ENCODE results near the gene MDM1. TPM values are rescaled to one million over a fixed set of nuclear protein-coding genes. Genes with fewer than 3 reads are reported as not detected.

MDM1 gene
- total and polyA plus RNA-seq, 2 of the 13 experiments (the other 11 are each of a cell fraction or from before 2014, with no cell fraction given), result 4.6 to 15.2 TPM

DNA sequence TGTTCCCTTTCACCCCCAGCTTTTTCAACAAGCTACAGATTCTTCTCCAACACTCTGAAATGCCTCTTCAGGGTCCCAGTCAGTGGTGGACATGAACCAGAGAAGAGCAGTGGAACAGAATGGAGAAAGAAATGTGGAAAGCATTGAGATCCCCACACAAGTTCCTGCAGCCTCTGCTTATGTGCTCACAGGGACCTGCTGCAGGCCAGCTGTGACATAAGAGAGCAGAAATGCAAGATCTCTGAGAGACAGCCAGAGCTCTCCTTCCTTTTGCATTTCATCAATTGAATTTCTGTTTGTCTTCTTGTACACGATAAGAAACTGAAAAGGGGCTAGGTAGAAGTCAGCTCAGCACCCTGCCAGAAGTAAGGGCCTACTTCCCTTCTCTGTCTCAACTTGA is 6.2 kb downstream of the MDM1 start:
- Histone ChIP-seq H3K79me2 (ENCODE audit: insufficient read depth, low read length) (no peaks in the 10 kb centered on the region), H3K9me3 (ENCODE audit: low read length) (no peaks in the 10 kb centered on the region), H3K36me3 (replicated peaks in 1 of 2; ENCODE audit: control insufficient read depth in 1 of 2, insufficient read depth in 2 of 2, low read length in 2 of 2) (peaks cover 0 to 5% of the 10 kb centered on the region in 2 experiments; a peak in 1 of 5 replicates), H3K27me3 (ENCODE audit: control insufficient read depth in 1 of 2, insufficient read depth in 2 of 2, low read length in 2 of 2) (no peaks in the 10 kb centered on the region), H3K4me1 (ENCODE audit: insufficient read depth, low read length) (peaks cover 5% of the 10 kb centered on the region), H3K9ac (ENCODE audit: insufficient read depth, low read depth, low read length) (no peak overlapping the region), H3K4me2 (ENCODE audit: low read depth, low read length) (no peak overlapping the region), H4K20me1 (ENCODE audit: insufficient read depth, low read length) (no peaks in the 10 kb centered on the region), H3K4me3 (replicated peaks in 1 of 3; ENCODE audit: insufficient read depth in 1 of 3, low read depth in 2 of 3, low read length in 3 of 3) (no peak overlapping the region), H3K27ac (ENCODE audit: extremely low read length, insufficient read depth, low read length) (no peak overlapping the region), H2AFZ (ENCODE audit: low read length) (no peak overlapping the region)
- CTCF ChIA-PET (ENCODE audit: low intra/inter-chr PET ratio, low total read pairs), result no interaction called here
- BruUV-seq (replicated peaks), result no TSS peak
- no peak for TF ChIP-seq ZNF468 (CRISPR knock-in tag; IDR thresholded peaks at IDR 0.05)
- TF ChIP-seq SNAPC2 (CRISPR knock-in tag; IDR thresholded peaks at IDR 0.05), result no peak
- no peak for TF ChIP-seq KDM6A (CRISPR knock-in tag; IDR thresholded peaks at IDR 0.05; ENCODE audit: low read depth)
- no peak for TF ChIP-seq NR0B2 (CRISPR knock-in tag; IDR thresholded peaks at IDR 0.05)
- TF ChIP-seq, protein P1, sequence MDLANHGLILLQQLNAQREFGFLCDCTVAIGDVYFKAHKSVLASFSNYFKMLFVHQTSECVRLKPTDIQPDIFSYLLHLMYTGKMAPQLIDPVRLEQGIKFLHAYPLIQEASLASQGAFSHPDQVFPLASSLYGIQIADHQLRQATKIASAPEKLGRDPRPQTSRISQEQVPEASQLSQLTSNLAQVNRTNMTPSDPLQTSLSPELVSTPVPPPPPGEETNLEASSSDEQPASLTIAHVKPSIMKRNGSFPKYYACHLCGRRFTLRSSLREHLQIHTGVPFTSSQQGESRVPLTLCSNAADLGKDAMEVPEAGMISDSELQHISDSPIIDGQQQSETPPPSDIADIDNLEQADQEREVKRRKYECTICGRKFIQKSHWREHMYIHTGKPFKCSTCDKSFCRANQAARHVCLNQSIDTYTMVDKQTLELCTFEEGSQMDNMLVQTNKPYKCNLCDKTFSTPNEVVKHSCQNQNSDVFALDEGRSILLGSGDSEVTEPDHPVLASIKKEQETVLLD (CRISPR knock-in tag; IDR thresholded peaks at IDR 0.05; ENCODE audit: low read depth), result no peak
- no peak for TF ChIP-seq POLR2AphosphoS2 (IDR thresholded peaks at IDR 0.05; ENCODE audit: low read depth, low read length)
- no peak for TF ChIP-seq ZSCAN21 (CRISPR knock-in tag; IDR thresholded peaks at IDR 0.05; ENCODE audit: borderline replicate concordance)
- TF ChIP-seq TGIF2 (CRISPR knock-in tag; IDR thresholded peaks at IDR 0.05), result no peak
- TF ChIP-seq ARID5B (CRISPR knock-in tag; IDR thresholded peaks at IDR 0.05), result no peak
- TF ChIP-seq, protein P2, sequence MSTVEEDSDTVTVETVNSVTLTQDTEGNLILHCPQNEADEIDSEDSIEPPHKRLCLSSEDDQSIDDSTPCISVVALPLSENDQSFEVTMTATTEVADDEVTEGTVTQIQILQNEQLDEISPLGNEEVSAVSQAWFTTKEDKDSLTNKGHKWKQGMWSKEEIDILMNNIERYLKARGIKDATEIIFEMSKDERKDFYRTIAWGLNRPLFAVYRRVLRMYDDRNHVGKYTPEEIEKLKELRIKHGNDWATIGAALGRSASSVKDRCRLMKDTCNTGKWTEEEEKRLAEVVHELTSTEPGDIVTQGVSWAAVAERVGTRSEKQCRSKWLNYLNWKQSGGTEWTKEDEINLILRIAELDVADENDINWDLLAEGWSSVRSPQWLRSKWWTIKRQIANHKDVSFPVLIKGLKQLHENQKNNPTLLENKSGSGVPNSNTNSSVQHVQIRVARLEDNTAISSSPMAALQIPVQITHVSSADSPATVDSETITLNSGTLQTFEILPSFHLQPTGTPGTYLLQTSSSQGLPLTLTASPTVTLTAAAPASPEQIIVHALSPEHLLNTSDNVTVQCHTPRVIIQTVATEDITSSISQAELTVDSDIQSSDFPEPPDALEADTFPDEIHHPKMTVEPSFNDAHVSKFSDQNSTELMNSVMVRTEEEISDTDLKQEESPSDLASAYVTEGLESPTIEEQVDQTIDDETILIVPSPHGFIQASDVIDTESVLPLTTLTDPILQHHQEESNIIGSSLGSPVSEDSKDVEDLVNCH (CRISPR knock-in tag; IDR thresholded peaks at IDR 0.05), result no peak
- ATAC-seq, result no peak
- WGBS (ENCODE audit: low lambda C conversion rate), result 88% methylated on average over 1 of the region's 1 CpG
- no peak for DNase-seq (ENCODE audit: low spot score)
- FAIRE-seq, result no peak
- intact Hi-C loops (cut with micrococcal nuclease; ENCODE audit: unreplicated experiment), result no loop called here
- POLR2A ChIA-PET, result no interaction called here
- in situ Hi-C loops (cut with HindIII; ENCODE audit: extremely low pct_ligation_motif_present, low pct_unique_long_range_greater_than_20kb), result no loop called here
